Measurements from ENCODE around the gene OASL.

Gene OASL

DNA sequence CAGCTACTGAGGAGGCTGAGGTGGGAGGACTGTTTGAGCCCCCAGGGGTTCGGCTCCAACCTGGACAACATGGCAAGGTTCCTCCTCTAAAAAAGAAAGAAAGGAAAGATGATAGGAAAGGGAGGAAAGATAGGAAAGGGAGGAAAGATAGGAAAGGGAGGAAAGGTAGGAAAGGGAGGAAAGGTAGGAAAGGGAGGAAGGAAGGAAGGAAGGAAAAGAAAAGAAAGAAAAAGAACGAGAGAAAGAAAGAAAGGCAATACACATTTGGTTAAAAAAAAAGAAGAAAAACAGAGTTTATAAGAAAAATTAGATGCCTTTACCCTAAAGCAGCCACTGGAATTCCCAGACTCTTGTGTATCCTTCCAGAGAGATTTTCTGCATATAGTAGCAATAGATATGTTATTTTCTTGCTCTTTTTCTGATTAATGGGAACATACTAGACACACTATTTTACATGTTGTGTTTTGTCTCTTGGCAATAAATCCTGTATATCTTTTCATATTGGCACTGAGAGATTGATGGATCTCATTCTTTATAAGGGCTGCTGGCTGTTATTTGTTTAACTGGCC is 48.5 kb downstream of the OASL start:
- Histone ChIP-seq H3K4me3 (ENCODE audit: low read length) (no peak overlapping the region), H3K9me3 (ENCODE audit: control insufficient read depth, insufficient read depth, low read length) (no peaks in the 10 kb centered on the region), H3K27ac (ENCODE audit: low read length) (no peak overlapping the region), H3K4me1 (ENCODE audit: control insufficient read depth, insufficient read depth, low read length) (no peaks in the 10 kb centered on the region), H3K27me3 (ENCODE audit: control insufficient read depth, insufficient read depth, low read length) (no peaks in the 10 kb centered on the region), H3K36me3 (ENCODE audit: control insufficient read depth, insufficient read depth, low read length) (no peaks in the 10 kb centered on the region)
- WGBS (ENCODE audit: insufficient coverage, insufficient read length), result no CpG with 5 or more reads among the region's 2 CpGs
- DNase-seq (ENCODE audit: low read depth, low spot score), result no peak

DNA sequence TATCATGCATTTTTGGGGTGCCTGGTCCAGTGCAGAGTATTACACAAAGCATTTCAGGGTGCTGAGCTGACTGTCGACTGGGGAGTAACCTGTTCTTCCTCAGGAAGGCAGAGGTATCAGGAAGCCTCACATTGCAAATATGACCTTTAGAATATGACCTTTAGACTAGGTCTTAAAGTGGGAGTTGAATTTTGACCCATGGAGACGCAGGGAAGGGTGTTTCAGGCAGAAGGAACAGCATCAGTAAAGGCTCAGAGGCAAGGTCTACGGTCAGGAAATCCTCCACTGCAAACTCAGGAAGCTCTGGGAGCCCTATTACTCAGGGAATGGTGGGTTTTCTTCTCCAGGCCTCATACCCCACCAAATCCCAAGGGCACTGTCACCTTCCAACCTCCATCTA is 49.4 kb downstream of the OASL start:
- no peaks in the 10 kb centered on the region for H3K36me3 ChIP-seq (ENCODE audit: control insufficient read depth, insufficient read depth, low read length)
- no peaks in the 10 kb centered on the region for H3K4me1 ChIP-seq (ENCODE audit: control insufficient read depth, insufficient read depth, low read length)
- DNase-seq (ENCODE audit: low read depth, low spot score), result no peak
- no peak overlapping the region for H3K4me3 ChIP-seq (ENCODE audit: low read length)
- WGBS (ENCODE audit: insufficient coverage, insufficient read length), result no CpG with 5 or more reads among the region's 3 CpGs
- H3K27me3 ChIP-seq (ENCODE audit: control insufficient read depth, insufficient read depth, low read length), result no peaks in the 10 kb centered on the region
- H3K9me3 ChIP-seq (ENCODE audit: control insufficient read depth, insufficient read depth, low read length), result no peaks in the 10 kb centered on the region
- H3K27ac ChIP-seq (ENCODE audit: low read length), result no peak overlapping the region

DNA sequence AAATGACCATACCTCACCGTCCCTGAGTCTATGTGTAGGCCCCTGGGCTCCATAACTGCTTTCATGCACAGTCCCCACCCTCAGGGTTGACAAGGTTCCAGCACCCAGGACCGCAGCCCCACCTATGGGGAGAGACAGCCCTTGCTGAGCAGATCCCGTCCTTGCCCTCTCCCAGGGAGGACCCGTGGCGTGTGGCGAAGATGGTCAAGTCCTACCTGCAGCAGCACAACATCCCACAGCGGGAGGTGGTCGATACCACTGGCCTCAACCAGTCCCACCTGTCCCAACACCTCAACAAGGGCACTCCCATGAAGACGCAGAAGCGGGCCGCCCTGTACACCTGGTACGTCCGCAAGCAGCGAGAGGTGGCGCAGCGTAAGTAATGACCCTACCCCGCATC is 50.4 kb downstream of the OASL start:
- no peaks in the 10 kb centered on the region for H3K27me3 ChIP-seq (ENCODE audit: control insufficient read depth, insufficient read depth, low read length)
- H3K36me3 ChIP-seq (ENCODE audit: control insufficient read depth, insufficient read depth, low read length), result no peaks in the 10 kb centered on the region
- no peak overlapping the region for H3K4me3 ChIP-seq (ENCODE audit: low read length)
- no CpG with 5 or more reads among the region's 17 CpGs for WGBS (ENCODE audit: insufficient coverage, insufficient read length)
- no peaks in the 10 kb centered on the region for H3K9me3 ChIP-seq (ENCODE audit: control insufficient read depth, insufficient read depth, low read length)
- no peak for DNase-seq (ENCODE audit: low read depth, low spot score)
- peaks cover 2% of the 10 kb centered on the region; the same call in 1 of the 2 replicates for H3K4me1 ChIP-seq (ENCODE audit: control insufficient read depth, insufficient read depth, low read length)
- H3K27ac ChIP-seq (ENCODE audit: low read length), result no peak overlapping the region

DNA sequence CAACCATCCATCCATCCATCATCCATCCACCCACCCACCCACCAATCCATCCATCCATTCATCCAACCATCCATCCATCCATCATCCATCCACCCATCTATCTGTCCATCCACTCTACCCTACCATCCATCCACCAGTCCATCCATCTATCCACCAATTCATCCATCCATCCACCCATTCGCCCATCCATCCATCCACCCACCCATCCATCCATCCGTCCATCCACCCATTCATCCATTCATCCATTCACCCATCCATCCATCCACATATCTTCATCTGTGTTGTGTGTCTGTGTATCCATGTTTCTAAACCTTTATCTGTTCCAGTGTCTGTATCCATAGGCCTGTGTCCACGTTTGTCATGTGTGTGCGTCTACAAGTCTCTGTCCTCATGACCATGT is 50.8 kb downstream of the OASL start:
- 92% methylated on average over 2 of the region's 4 CpGs for WGBS (ENCODE audit: insufficient coverage, insufficient read length)
- Histone ChIP-seq H3K4me1 (ENCODE audit: control insufficient read depth, insufficient read depth, low read length) (peaks cover 2% of the 10 kb centered on the region; the same call in 1 of the 2 replicates), H3K27me3 (ENCODE audit: control insufficient read depth, insufficient read depth, low read length) (no peaks in the 10 kb centered on the region), H3K4me3 (ENCODE audit: low read length) (no peak overlapping the region), H3K36me3 (ENCODE audit: control insufficient read depth, insufficient read depth, low read length) (no peaks in the 10 kb centered on the region), H3K9me3 (ENCODE audit: control insufficient read depth, insufficient read depth, low read length) (no peaks in the 10 kb centered on the region), H3K27ac (ENCODE audit: low read length) (no peak overlapping the region)
- no peak for DNase-seq (ENCODE audit: low read depth, low spot score)

DNA sequence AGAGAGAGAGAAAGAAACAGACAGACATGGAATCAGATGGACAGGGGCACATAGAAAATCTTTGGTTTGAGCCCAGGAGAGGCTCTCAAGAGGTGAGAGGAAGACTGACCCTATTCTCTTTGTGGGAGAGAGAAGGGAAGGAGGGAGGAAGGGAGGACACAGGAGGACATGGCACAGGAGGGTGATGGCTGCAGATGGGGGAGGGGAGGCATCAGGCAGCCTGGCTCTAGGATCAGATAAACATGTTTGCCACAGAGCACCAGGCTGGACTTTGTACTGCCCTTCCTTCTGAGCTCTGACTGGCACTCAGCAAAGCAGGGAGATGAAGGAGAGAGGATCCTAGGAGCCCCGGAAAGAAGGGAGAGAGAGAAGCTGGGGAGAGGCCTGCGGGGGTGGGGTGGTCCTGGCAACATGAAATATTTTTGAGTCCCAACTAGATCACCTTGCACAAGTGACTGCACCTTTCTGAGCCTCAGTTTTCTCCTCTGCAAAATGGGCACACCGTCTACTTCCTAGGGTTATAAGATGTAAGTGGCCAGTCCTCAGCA is 54.6 kb downstream of the OASL start:
- H3K4me1 ChIP-seq (ENCODE audit: control insufficient read depth, insufficient read depth, low read length), result peaks cover 2% of the 10 kb centered on the region; the same call in 1 of the 2 replicates
- WGBS (ENCODE audit: insufficient coverage, insufficient read length), result no CpG with 5 or more reads among the region's 3 CpGs
- H3K9me3 ChIP-seq (ENCODE audit: control insufficient read depth, insufficient read depth, low read length), result no peaks in the 10 kb centered on the region
- no peak overlapping the region for H3K4me3 ChIP-seq (ENCODE audit: low read length)
- DNase-seq (ENCODE audit: low read depth, low spot score), result no peak
- H3K36me3 ChIP-seq (ENCODE audit: control insufficient read depth, insufficient read depth, low read length), result no peaks in the 10 kb centered on the region
- no peak overlapping the region for H3K27ac ChIP-seq (ENCODE audit: low read length)
- H3K27me3 ChIP-seq (ENCODE audit: control insufficient read depth, insufficient read depth, low read length), result no peaks in the 10 kb centered on the region

DNA sequence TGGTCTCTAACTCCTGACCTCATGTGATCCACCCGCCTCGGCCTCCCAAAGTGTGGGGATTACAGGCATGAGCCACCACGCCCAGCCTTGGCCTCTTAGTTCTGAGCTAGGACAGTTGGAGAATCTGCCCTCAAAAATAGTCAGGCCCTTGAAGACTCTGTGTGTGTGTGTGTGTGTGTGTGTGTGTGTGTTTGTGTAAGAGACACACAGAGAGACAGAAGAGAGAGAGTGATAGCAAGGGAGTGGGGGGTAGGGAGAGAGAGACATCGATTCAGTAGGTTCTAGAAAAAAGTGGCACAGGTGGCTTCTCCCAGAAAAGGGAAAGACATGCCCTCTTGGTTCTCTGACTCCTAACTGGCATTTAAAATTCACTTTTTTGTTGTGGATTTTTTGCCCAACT is 55.3 kb downstream of the OASL start:
- WGBS (ENCODE audit: insufficient coverage, insufficient read length), result no CpG with 5 or more reads among the region's 4 CpGs
- no peak overlapping the region for H3K4me3 ChIP-seq (ENCODE audit: low read length)
- H3K4me1 ChIP-seq (ENCODE audit: control insufficient read depth, insufficient read depth, low read length), result peaks cover 2% of the 10 kb centered on the region; the same call in 1 of the 2 replicates
- H3K27me3 ChIP-seq (ENCODE audit: control insufficient read depth, insufficient read depth, low read length), result no peaks in the 10 kb centered on the region
- H3K27ac ChIP-seq (ENCODE audit: low read length), result no peak overlapping the region
- no peaks in the 10 kb centered on the region; the same call in 1 of the 2 replicates for H3K36me3 ChIP-seq (ENCODE audit: control insufficient read depth, insufficient read depth, low read length)
- H3K9me3 ChIP-seq (ENCODE audit: control insufficient read depth, insufficient read depth, low read length), result no peaks in the 10 kb centered on the region
- no peak for DNase-seq (ENCODE audit: low read depth, low spot score)

DNA sequence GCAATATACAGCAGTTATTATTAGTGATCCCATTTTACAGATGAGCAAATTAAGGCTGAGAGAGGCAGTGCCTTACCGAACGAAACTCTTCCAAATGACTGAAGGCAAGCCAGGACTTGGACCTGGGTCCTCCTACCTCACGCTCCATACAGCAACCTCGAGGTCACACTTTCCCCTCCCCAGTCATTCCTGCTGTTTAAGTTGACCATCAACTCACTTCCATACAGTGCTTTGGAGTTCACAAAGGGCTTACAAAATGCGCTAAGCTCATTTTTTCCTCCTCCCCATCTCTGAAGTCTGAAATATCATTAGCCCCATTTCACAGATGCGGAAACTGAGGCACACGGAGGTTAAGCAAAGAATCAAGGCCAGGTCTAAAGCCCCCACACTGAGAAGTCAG is 56.4 kb downstream of the OASL start:
- no peak for DNase-seq (ENCODE audit: low read depth, low spot score)
- Histone ChIP-seq H3K27ac (ENCODE audit: low read length) (no peak overlapping the region), H3K4me1 (ENCODE audit: control insufficient read depth, insufficient read depth, low read length) (peaks cover 2% of the 10 kb centered on the region; the same call in 1 of the 2 replicates), H3K9me3 (ENCODE audit: control insufficient read depth, insufficient read depth, low read length) (no peaks in the 10 kb centered on the region), H3K4me3 (ENCODE audit: low read length) (no peak overlapping the region), H3K36me3 (ENCODE audit: control insufficient read depth, insufficient read depth, low read length) (no peaks in the 10 kb centered on the region; the same call in 1 of the 2 replicates), H3K27me3 (ENCODE audit: control insufficient read depth, insufficient read depth, low read length) (no peaks in the 10 kb centered on the region)
- WGBS (ENCODE audit: insufficient coverage, insufficient read length), result no CpG with 5 or more reads among the region's 7 CpGs

DNA sequence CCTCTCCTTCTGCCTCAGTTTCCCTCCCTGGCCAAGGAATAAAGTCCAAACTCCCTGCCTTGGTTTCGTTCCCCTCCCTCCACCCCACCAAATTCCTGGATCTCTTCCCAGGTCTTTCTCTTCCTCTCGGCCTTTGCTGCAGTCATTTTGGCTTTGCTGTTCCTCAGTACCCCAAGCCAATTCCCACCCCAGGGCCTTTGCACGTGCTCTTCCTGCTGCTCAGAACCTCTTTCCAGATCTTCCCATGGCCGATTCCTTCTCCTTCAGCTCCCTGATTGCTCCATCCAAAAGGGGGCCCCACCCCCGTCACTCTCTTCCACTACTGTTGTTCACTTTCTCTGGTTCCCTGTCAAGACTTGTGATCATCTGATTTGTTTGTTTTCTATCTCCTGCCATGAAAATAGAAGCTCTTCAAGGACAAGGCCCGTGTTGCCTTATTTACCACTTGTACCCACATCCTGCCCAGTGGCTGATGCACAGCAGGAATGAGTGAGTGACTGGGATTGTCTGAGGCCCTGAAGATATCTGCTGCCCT is 57.6 kb downstream of the OASL start:
- Histone ChIP-seq H3K9me3 (ENCODE audit: control insufficient read depth, insufficient read depth, low read length) (no peaks in the 10 kb centered on the region), H3K4me3 (ENCODE audit: low read length) (no peak overlapping the region), H3K4me1 (ENCODE audit: control insufficient read depth, insufficient read depth, low read length) (peaks cover 2% of the 10 kb centered on the region; the same call in 1 of the 2 replicates), H3K36me3 (ENCODE audit: control insufficient read depth, insufficient read depth, low read length) (no peaks in the 10 kb centered on the region; the same call in 1 of the 2 replicates), H3K27me3 (ENCODE audit: control insufficient read depth, insufficient read depth, low read length) (no peaks in the 10 kb centered on the region), H3K27ac (ENCODE audit: low read length) (no peak overlapping the region)
- DNase-seq (ENCODE audit: low read depth, low spot score), result no peak
- WGBS (ENCODE audit: insufficient coverage, insufficient read length), result no CpG with 5 or more reads among the region's 6 CpGs

DNA sequence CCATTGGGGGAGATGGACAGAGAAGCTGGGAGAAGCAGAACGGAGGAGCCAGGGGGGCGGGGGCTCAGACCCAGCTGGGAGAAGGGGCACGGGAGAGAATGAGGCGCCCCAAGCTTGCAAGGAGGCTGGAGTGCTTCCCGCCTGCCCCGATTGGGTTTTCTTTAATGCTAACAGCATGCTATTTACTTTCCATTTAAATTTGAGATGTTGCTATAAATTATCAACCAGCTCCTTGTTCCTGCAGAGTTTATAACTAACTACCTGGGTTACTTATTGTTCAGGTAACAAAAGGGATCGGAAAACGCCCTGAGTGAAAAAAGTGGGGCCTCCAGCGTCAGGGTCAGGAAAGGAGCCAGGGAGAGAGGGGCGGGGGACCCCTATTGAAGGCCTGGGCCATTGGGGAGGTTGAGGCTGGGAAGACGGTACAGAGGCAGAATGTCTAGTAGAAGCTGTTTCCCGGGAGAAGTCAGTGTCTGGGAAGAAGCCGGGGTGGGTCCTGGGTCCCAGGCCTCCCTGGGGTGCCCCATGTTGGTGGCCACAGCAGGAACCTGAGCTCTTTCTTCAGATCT is 58.2 kb downstream of the OASL start:
- no peaks in the 10 kb centered on the region for H3K27me3 ChIP-seq (ENCODE audit: control insufficient read depth, insufficient read depth, low read length)
- H3K9me3 ChIP-seq (ENCODE audit: control insufficient read depth, insufficient read depth, low read length), result no peaks in the 10 kb centered on the region
- H3K36me3 ChIP-seq (ENCODE audit: control insufficient read depth, insufficient read depth, low read length), result no peaks in the 10 kb centered on the region; the same call in 1 of the 2 replicates
- peaks cover 2% of the 10 kb centered on the region; the same call in 1 of the 2 replicates for H3K4me1 ChIP-seq (ENCODE audit: control insufficient read depth, insufficient read depth, low read length)
- WGBS (ENCODE audit: insufficient coverage, insufficient read length), result no CpG with 5 or more reads among the region's 13 CpGs
- DNase-seq (ENCODE audit: low read depth, low spot score), result no peak
- H3K4me3 ChIP-seq (ENCODE audit: low read length), result no peak overlapping the region
- no peak overlapping the region for H3K27ac ChIP-seq (ENCODE audit: low read length)

DNA sequence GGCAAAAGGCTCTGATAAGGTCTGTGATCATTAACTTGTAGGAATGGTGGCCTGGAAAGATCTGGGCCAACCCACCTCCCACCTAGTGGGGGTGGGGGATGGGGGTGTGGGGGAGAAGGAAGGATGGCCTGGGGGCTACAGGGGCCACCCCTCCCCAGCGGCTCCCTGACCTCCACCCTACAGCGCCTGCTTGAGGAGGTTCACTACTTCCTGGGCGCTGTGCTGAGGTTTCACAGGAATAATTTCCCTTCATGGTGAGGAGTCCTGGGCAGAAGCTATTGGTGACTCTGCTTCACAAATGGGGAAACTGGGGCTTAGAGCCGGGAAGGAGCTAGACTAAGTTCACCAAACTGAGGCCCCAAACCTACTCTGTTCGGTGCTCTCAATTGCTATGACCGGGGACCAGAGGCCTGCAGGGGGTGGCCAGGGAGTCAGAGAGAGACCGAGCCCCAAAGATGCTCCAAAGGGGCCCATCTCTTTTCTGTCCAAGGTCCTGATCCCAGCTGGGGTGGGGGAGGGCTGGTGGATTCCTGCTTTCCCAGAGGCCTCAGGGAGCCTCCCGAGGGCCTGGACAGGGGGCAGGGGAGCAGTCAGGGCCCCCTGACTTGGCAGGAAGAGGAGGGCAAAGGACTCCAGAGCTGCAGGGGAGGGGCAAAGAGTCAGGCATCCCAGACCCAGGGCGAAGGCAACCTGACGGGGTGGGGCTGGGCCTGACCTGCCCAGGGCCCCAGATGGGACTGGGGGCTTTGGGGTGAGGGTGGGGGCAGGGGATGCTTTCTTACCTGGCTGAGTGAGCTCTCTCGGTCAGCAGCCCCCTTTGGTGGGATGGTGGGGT is 59.0 kb downstream of the OASL start:
- peaks cover 2% of the 10 kb centered on the region; the same call in 1 of the 2 replicates for H3K4me1 ChIP-seq (ENCODE audit: control insufficient read depth, insufficient read depth, low read length)
- no peaks in the 10 kb centered on the region for H3K27me3 ChIP-seq (ENCODE audit: control insufficient read depth, insufficient read depth, low read length)
- no CpG with 5 or more reads among the region's 11 CpGs for WGBS (ENCODE audit: insufficient coverage, insufficient read length)
- H3K36me3 ChIP-seq (ENCODE audit: control insufficient read depth, insufficient read depth, low read length), result no peaks in the 10 kb centered on the region; the same call in 1 of the 2 replicates
- no peak overlapping the region for H3K27ac ChIP-seq (ENCODE audit: low read length)
- no peak for DNase-seq (ENCODE audit: low read depth, low spot score)
- no peaks in the 10 kb centered on the region for H3K9me3 ChIP-seq (ENCODE audit: control insufficient read depth, insufficient read depth, low read length)
- no peak overlapping the region for H3K4me3 ChIP-seq (ENCODE audit: low read length)

Data from iPS DF 6.9 (cell line).